Motor neuron (in vitro differentiated cells): ENCODE results near the gene RPS6KA2. TPM values are rescaled to one million over a fixed set of nuclear protein-coding genes. Genes with fewer than 3 reads are reported as not detected.
A peak's percentile ranks its signal among the peaks of the same experiment; 100 is the strongest.

Source experiments
- ATAC-seq, 8 experiments: fragments of 200-7000 bp; cut with Tn5 transposase; replicated peaks in 6 of 8; 2 replicates each; pipeline ENCODE4 v1.8.0; 2021; ENCODE audit warnings: mild to moderate bottlenecking in 8 of 8, moderate library complexity in 8 of 8
- H3K27ac ChIP-seq, 2 donors: fragments of 250-450 bp; sonication (Bioruptor Pico); 2 replicates each; pipeline ENCODE4 v1.9.0; 2021; ENCODE audit warnings: antibody characterized with exemption in 2 of 2, mild to moderate bottlenecking in 2 of 2, moderate library complexity in 1 of 2
- H3K4me1 ChIP-seq, 2 donors: fragments of 250-450 bp; sonication (Bioruptor Pico); replicated peaks in 1 of 2; 2 replicates each; pipeline ENCODE4 v1.6.1; 2021; ENCODE audit warnings: antibody characterized with exemption in 2 of 2, mild to moderate bottlenecking in 2 of 2, moderate library complexity in 1 of 2
- H3K4me3 ChIP-seq, 5 donors: fragments of 250-450 bp; sonication (Bioruptor Pico); 2 replicates each; pipeline ENCODE4 v1.9.0; 2021; ENCODE audit warnings: antibody characterized with exemption in 5 of 5, mild to moderate bottlenecking in 5 of 5, moderate library complexity in 4 of 5
- WGBS, 10 experiments: fragments of 450-650 bp; shearing (Covaris generic); methylation state at CpG; one replicate each; pipeline ENCODE4 v1.0.0; 2022; 5-methylcytosine and 5-hydroxymethylcytosine counted together
- in situ Hi-C, 9 experiments: fragments of 400-800 bp; cut with MboI; loops; one replicate each; pipeline ENCODE4 v1.15.0; 2021; ENCODE audit warnings: low sequenced_read_pairs in 9 of 9, low pct_unique_long_range_greater_than_20kb in 2 of 9; ENCODE audit not compliant: unreplicated experiment in 9 of 9
- total RNA-seq, 8 experiments: library from RNA; unstranded; fragments of 300-600 nt; gene quantifications; 2 replicates each; pipeline versions ENCODE4 v1.2.3 to v1.2.4, GENCODE V29; 2022

Gene RPS6KA2
- total RNA-seq, 8 experiments from 2014 or later: 18.9 to 39.1 (median 24.7) TPM

GRCh38 chr6:166418691-166419143, 208.3 kb downstream of the RPS6KA2 start:
- in situ Hi-C loops: loop anchor here in 2 of 9 experiments (25.0 kb wide), 2 partner anchors 131 to 256 kb away; partner anchors contain the start of gene TBXT (in 1 of the 2)
- H3K4me1 ChIP-seq: no peaks in the 10 kb centered on the region
- 80 to 100% (median 98%) methylated on average over 1 to 7 of the region's 9 CpGs; no CpG with 5 or more reads in 2 of the 10 experiments for WGBS, 10 experiments
- H3K4me3 ChIP-seq: no peak overlapping the region
- H3K27ac ChIP-seq: no peak overlapping the region
- no peak for ATAC-seq

DNA sequence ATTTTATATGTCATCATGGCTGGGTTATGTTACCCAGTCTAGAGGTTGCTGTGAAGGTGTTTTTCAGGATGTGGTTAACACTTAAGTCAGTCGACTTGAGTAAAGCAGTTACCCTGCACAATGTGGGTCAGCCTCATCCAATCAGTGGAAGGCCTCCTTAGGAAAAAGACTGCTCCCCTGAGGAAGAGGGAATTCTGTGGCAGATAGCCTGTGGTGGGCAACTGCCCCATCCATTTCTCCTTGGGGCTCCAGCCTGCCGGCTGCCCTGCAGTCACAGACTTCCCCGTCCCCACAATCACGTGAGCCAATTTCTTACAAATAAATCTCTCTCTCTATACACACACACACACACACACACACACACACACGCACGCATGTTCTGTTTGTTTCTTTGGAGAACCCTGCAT, 209.8 kb downstream of the RPS6KA2 start:
- 55 to 100% (median 83%) methylated on average over 1 to 2 of the region's 6 CpGs; no CpG with 5 or more reads in 3 of the 10 experiments for WGBS, 10 experiments
- peak in 1 of 8 experiments; percentile 19 for ATAC-seq
- H3K27ac ChIP-seq: no peak overlapping the region

GRCh38 chr6:166415833-166416347, 211.2 kb downstream of the RPS6KA2 start:
- in situ Hi-C loops: loop anchor here in 2 of 9 experiments (25.0 kb wide), 2 partner anchors 129 to 254 kb away; partner anchors contain the start of gene TBXT (in 1 of the 2)
- Histone ChIP-seq H3K27ac (no peak overlapping the region), H3K4me3 (no peak overlapping the region), H3K4me1 (no peaks in the 10 kb centered on the region)
- WGBS, 10 experiments: 57 to 98% (median 76%) methylated on average over 2 to 5 of the region's 5 CpGs
- ATAC-seq: no peak

More for the DNA sequence above, 209.8 kb downstream of the RPS6KA2 start:
- in situ Hi-C loops: loop anchor here in 2 of 9 experiments (25.0 kb wide), 2 partner anchors 130 to 255 kb away; partner anchors contain the start of gene TBXT (in 1 of the 2)
- Histone ChIP-seq H3K4me3 (no peak overlapping the region), H3K4me1 (no peaks in the 10 kb centered on the region)

- no peak overlapping the region for H3K27ac ChIP-seq
- in situ Hi-C loops: loop anchor here in 2 of 9 experiments (25.0 kb wide), 2 partner anchors 128 to 253 kb away; partner anchors contain the start of gene TBXT (in 1 of the 2)
These were observed 211.7 kb downstream of the RPS6KA2 start for GRCh38 chr6:166415306-166415705.

GRCh38 chr6:166413491-166413951, 213.5 kb downstream of the RPS6KA2 start:
- WGBS, 10 experiments: 86 to 100% (median 90%) methylated on average over 1 to 15 of the region's 17 CpGs; no CpG with 5 or more reads in 4 of the 10 experiments
- ATAC-seq: no peak

More at GRCh38 chr6:166415306-166415705, 211.7 kb downstream of the RPS6KA2 start:
- ATAC-seq: no peak
- Histone ChIP-seq H3K4me1 (peaks cover 0 to 5% of the 10 kb centered on the region in 2 donors), H3K4me3 (no peak overlapping the region)
- 49 to 100% (median 84%) methylated on average over 1 to 4 of the region's 5 CpGs for WGBS, 10 experiments

GRCh38 chr6:166412911-166413384, 214.1 kb downstream of the RPS6KA2 start:
- in situ Hi-C loops: loop anchor here in 2 of 9 experiments (25.0 kb wide), 2 partner anchors 126 to 251 kb away; partner anchors contain the start of gene TBXT (in 1 of the 2)

More at GRCh38 chr6:166413491-166413951, 213.5 kb downstream of the RPS6KA2 start:
- in situ Hi-C loops: loop anchor here in 2 of 9 experiments (25.0 kb wide), 2 partner anchors 126 to 251 kb away; partner anchors contain the start of gene TBXT (in 1 of the 2)
- H3K4me3 ChIP-seq: no peak overlapping the region
- H3K4me1 ChIP-seq: peaks cover 0 to 21% of the 10 kb centered on the region in 2 donors
- H3K27ac ChIP-seq: no peak overlapping the region

DNA sequence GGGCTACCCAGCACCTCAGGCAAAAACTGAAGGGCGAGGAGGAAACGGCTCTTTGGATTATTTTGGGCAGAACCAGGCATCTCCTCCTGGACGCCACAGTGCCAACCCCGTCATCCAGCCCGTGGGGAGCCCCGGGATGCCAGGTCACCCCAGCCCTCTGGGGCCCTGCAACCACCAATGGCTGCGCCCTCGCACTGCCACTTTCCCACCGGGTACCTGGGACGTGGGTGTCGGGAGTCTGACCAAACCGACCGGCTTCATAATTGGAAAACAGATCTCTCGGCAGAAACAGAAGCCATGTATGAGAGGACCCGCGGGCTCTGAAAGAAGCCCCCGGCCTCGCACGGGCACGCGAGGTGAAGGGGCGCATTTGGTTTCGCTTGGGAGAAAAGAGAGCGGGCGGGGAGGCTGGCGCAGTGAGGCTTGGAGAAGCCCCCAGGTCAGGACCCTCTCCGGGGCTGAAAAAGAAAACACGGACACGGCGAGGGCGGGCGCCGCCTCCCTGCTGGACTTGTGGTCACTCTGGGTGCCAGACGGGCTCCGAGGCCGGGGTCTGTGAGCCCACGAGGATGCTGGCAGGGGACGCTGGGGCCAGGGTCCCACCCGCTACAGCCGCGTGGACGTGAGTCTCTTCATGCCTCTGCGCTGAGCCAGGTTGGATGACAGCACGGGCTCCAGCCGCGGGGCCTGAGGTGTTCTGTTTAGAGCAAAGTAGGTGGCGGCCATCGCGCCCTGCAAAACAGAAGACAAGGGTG, 214.7 kb downstream of the RPS6KA2 start:
- Histone ChIP-seq H3K27ac (no peak overlapping the region), H3K4me3 (no peak overlapping the region), H3K4me1 (peaks cover 0 to 21% of the 10 kb centered on the region in 2 donors)
- ATAC-seq: no peak
- 80 to 100% (median 90%) methylated on average over 2 to 8 of the region's 49 CpGs; no CpG with 5 or more reads in 6 of the 10 experiments for WGBS, 10 experiments
- in situ Hi-C loops: loop anchor here in 2 of 9 experiments (25.0 kb wide), 2 partner anchors 125 to 250 kb away; partner anchors contain the start of gene TBXT (in 1 of the 2)

More at GRCh38 chr6:166412911-166413384, 214.1 kb downstream of the RPS6KA2 start:
- WGBS, 10 experiments: 60 to 95% (median 69%) methylated on average over 1 to 3 of the region's 13 CpGs; no CpG with 5 or more reads in 7 of the 10 experiments
- Histone ChIP-seq H3K4me3 (no peak overlapping the region), H3K27ac (no peak overlapping the region), H3K4me1 (peaks cover 0 to 21% of the 10 kb centered on the region in 2 donors)
- ATAC-seq: no peak

GRCh38 chr6:166411721-166412151, 215.3 kb downstream of the RPS6KA2 start:
- no peak for ATAC-seq
- Histone ChIP-seq H3K27ac (no peak overlapping the region), H3K4me3 (no peak overlapping the region), H3K4me1 (peaks cover 0 to 21% of the 10 kb centered on the region in 2 donors)
- WGBS, 10 experiments: 70 to 86% (median 74%) methylated on average over 2 to 4 of the region's 12 CpGs; no CpG with 5 or more reads in 6 of the 10 experiments
- in situ Hi-C loops: loop anchor here in 2 of 9 experiments (25.0 kb wide), 2 partner anchors 124 to 249 kb away; partner anchors contain the start of gene TBXT (in 1 of the 2)

GRCh38 chr6:166411271-166411670, 215.8 kb downstream of the RPS6KA2 start:
- Histone ChIP-seq H3K4me1 (peaks cover 0 to 21% of the 10 kb centered on the region in 2 donors), H3K27ac (no peak overlapping the region), H3K4me3 (no peak overlapping the region)
- 73 to 100% (median 95%) methylated on average over 1 to 7 of the region's 15 CpGs; no CpG with 5 or more reads in 2 of the 10 experiments for WGBS, 10 experiments
- peak in 1 of 8 experiments; percentile 3 for ATAC-seq
- in situ Hi-C loops: loop anchor here in 2 of 9 experiments (25.0 kb wide), 2 partner anchors 124 to 249 kb away; partner anchors contain the start of gene TBXT (in 1 of the 2)

DNA sequence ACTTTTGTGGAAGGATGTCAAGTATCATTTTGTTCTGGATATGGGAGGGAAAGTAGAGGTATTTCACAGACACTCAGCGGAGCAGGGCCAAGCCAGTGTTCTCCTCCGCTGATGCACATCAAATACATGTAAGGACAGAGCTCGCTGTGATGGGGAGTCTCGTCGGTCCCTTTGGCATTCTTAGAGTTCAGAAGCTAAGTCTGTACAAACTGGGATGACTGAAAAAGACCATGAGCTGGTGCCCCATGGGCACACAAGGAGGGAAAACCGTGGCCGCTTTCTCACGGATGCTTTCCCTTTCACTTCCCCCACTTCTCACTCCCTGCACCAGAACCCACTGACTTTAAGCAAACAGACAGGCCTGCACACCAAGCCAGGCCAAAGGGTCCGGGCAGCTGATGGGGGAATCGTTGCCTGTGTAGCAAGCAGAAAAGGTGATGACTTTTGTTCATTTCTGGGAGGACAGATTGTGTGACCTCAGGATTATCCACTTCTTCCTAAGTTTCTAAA, 216.6 kb downstream of the RPS6KA2 start:
- peaks cover 0 to 21% of the 10 kb centered on the region in 2 donors for H3K4me1 ChIP-seq
- in situ Hi-C loops: loop anchor here in 2 of 9 experiments (25.0 kb wide), 2 partner anchors 123 to 248 kb away; partner anchors contain the start of gene TBXT (in 1 of the 2)
- peak in 1 of 8 experiments; percentile 29 for ATAC-seq
- WGBS, 10 experiments: 56 to 100% (median 80%) methylated on average over 1 to 9 of the region's 10 CpGs; no CpG with 5 or more reads in 2 of the 10 experiments
- no peak overlapping the region for H3K4me3 ChIP-seq
- H3K27ac ChIP-seq: no peak overlapping the region

DNA sequence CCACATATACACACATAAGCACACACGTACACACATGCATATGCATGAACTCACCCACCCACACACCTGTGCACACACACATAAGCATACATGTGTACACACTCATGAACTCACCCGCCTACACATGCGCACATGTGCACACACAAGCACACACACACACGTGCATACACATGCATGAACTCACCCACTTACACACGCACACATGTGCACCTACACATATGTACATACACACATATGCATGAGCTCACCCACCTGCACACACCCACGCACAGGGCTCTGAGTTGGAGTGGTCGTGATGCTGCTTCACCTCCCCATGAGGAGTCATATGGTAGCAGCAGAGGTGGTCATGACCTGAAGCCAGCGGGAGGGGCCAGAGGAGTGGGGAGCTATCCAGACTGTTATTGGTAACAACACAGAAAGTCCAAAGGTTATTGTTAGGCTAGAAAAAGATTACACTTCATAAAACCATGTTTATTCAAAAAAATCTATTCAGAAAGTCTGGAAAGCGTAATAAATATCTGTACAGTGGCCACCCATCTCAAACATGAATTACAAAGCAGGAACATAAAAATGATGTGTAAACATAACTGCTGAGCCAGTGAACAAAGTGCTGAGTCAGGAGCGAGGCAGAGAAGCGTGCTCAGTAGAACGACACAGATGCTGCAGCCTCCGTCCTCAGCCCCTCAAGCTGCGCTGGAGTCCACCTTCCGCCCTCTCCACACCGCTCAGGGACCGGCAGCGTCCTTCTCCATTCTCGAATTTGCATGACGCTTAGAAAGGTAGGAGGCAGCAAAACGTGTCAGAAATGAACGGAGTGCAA, 217.9 kb downstream of the RPS6KA2 start:
- 40 to 93% (median 70%) methylated on average over 1 to 20 of the region's 22 CpGs; no CpG with 5 or more reads in 3 of the 10 experiments for WGBS, 10 experiments
- in situ Hi-C loops: loop anchor here in 2 of 9 experiments (25.0 kb wide), 2 partner anchors 122 to 247 kb away; partner anchors contain the start of gene TBXT (in 1 of the 2)

More for the DNA sequence above, 217.9 kb downstream of the RPS6KA2 start:
- peak in 6 of 8 experiments; percentile 22 to 75 (median 65) for ATAC-seq
- H3K27ac ChIP-seq: no peak overlapping the region
- peaks cover 0 to 21% of the 10 kb centered on the region in 2 donors for H3K4me1 ChIP-seq
- no peak overlapping the region for H3K4me3 ChIP-seq
